IMR-90 (cell line): ENCODE results near the gene MOB1A. TPM values are rescaled to one million over a fixed set of nuclear protein-coding genes. Genes with fewer than 3 reads are reported as not detected.

Experiments
- ATAC-seq: fragments of 200-7000 bp; cut with Tn5 transposase; 2 replicates; pipeline ENCODE4 v1.9.1; 2020; ENCODE audit warnings: low read depth, mild to moderate bottlenecking, moderate library complexity
- BruUV-seq: library from RNA; stranded (reverse); fragments of 400-500 nt; replicated peaks from 2 replicates; lab custom pipeline; 2021; lab: Mats Ljungman, UMichigan
- CTCF ChIA-PET: fragments of 300-600 bp; formaldehyde crosslinking; extraction: SDS; loops from one replicate; lab custom pipeline; 2021; ENCODE audit warnings: antibody characterized with exemption; lab: Yijun Ruan, JAX
- POLR2A ChIA-PET: fragments of 300-600 bp; sonication (Branson Sonifier 250); formaldehyde crosslinking; loops from one replicate; lab custom pipeline; 2022; ENCODE audit warnings: antibody characterized with exemption; ENCODE audit not compliant: unreplicated experiment; lab: Charles Lee
- DNase-seq: peaks from one replicate; pipeline ENCODE4 v3.0.0; 2013
- H2AFZ ChIP-seq: replicated peaks from 2 replicates; pipeline ENCODE3; 2013; ENCODE audit warnings: low read length, mild to moderate bottlenecking; ENCODE audit not compliant: poor library complexity
- H2AK5ac ChIP-seq: 2 replicates; pipeline ENCODE4 v1.6.1; 2013; ENCODE audit warnings: low read depth, low read length, inconsistent platforms
- H2AK9ac ChIP-seq: replicated peaks from 2 replicates; pipeline ENCODE3; 2013; ENCODE audit warnings: mild to moderate bottlenecking, low read depth, low read length, moderate library complexity; ENCODE audit not compliant: poor library complexity
- H2BK120ac ChIP-seq: 2 replicates; pipeline ENCODE4 v1.6.1; 2013; ENCODE audit warnings: low read depth, low read length, inconsistent platforms
- H2BK15ac ChIP-seq: 3 replicates; pipeline ENCODE4 v1.6.1; 2013; ENCODE audit warnings: low read depth, low read length, inconsistent platforms
- H2BK20ac ChIP-seq: 2 replicates; pipeline ENCODE4 v1.6.1; 2013; ENCODE audit warnings: low read depth, mild to moderate bottlenecking, inconsistent platforms, low read length, moderate library complexity
- H2BK5ac ChIP-seq: 2 replicates; pipeline ENCODE4 v1.6.1; 2013; ENCODE audit warnings: mild to moderate bottlenecking, low read depth, low read length, inconsistent platforms; ENCODE audit not compliant: poor library complexity, severe bottlenecking
- H3K14ac ChIP-seq: replicated peaks from 2 replicates; pipeline ENCODE4 v1.6.1; 2013; ENCODE audit warnings: low read depth, low read length, inconsistent platforms
- H3K18ac ChIP-seq: 2 replicates; pipeline ENCODE4 v1.6.1; 2013; ENCODE audit warnings: low read depth, low read length, control low read depth
- H3K23ac ChIP-seq: 2 replicates; pipeline ENCODE4 v1.6.1; 2013; ENCODE audit warnings: low read depth, low read length, inconsistent platforms
- H3K27ac ChIP-seq: 2 replicates; pipeline ENCODE4 v1.5.1; 2013; ENCODE audit warnings: mild to moderate bottlenecking, control low read depth, low read length; ENCODE audit not compliant: insufficient read depth
- H3K27me3 ChIP-seq: 2 replicates; pipeline ENCODE4 v1.6.1; 2013; ENCODE audit warnings: low read length; ENCODE audit not compliant: control insufficient read depth, insufficient read depth
- H3K36me3 ChIP-seq: 2 replicates; pipeline ENCODE4 v1.6.1; 2013; ENCODE audit warnings: low read length, mixed read lengths; ENCODE audit not compliant: control insufficient read depth, insufficient read depth
- H3K4ac ChIP-seq: 2 replicates; pipeline ENCODE4 v1.6.1; 2013; ENCODE audit warnings: low read depth, low read length, inconsistent platforms
- H3K4me1 ChIP-seq: 2 replicates; pipeline ENCODE4 v1.6.1; 2013; ENCODE audit warnings: low read length, mixed read lengths; ENCODE audit not compliant: control insufficient read depth, insufficient read depth
- H3K4me2 ChIP-seq: 2 replicates; pipeline ENCODE4 v1.6.1; 2013; ENCODE audit warnings: low read depth, mild to moderate bottlenecking, control low read depth, low read length, moderate library complexity
- H3K4me3 ChIP-seq: 2 replicates; pipeline ENCODE4 v1.5.1; 2013; ENCODE audit warnings: low read depth, mild to moderate bottlenecking, control low read depth, low read length, moderate library complexity; ENCODE audit not compliant: insufficient read depth
- H3K56ac ChIP-seq: 2 replicates; pipeline ENCODE4 v1.6.1; 2013; ENCODE audit warnings: low read length, inconsistent platforms; ENCODE audit not compliant: insufficient read depth; ENCODE audit errors: extremely low read depth
- H3K79me1 ChIP-seq, 2 experiments: 2 replicates each; pipeline ENCODE4 v1.6.1; 2013; ENCODE audit warnings: low read length in 2 of 2, inconsistent platforms in 1 of 2, low read depth in 1 of 2
- H3K9ac ChIP-seq: 2 replicates; pipeline ENCODE4 v1.6.1; 2013; ENCODE audit warnings: low read depth, low read length, control low read depth
- H3K9me1 ChIP-seq: 2 replicates; pipeline ENCODE4 v1.6.1; 2013; ENCODE audit warnings: low read length, inconsistent platforms; ENCODE audit not compliant: insufficient read depth
- H3K9me3 ChIP-seq: 2 replicates; pipeline ENCODE4 v1.6.1; 2013; ENCODE audit warnings: low read length; ENCODE audit not compliant: control insufficient read depth, insufficient read depth
- H4K20me1 ChIP-seq: 2 replicates; pipeline ENCODE4 v1.6.1; 2013; ENCODE audit warnings: low read length, inconsistent platforms; ENCODE audit not compliant: insufficient read depth
- H4K5ac ChIP-seq: 2 replicates; pipeline ENCODE4 v1.6.1; 2013; ENCODE audit warnings: mild to moderate bottlenecking, low read depth, low read length, control low read depth
- H4K8ac ChIP-seq, 2 experiments: 2 replicates each; pipeline ENCODE4 v1.6.1; 2013; ENCODE audit warnings: low read depth in 2 of 2, low read length in 2 of 2, control low read depth in 1 of 2, inconsistent platforms in 1 of 2
- H4K91ac ChIP-seq: 2 replicates; pipeline ENCODE4 v1.6.1; 2013; ENCODE audit warnings: low read depth, low read length, inconsistent platforms; ENCODE audit not compliant: insufficient read depth
- BHLHE40 ChIP-seq: fragments of 150-350 bp; IDR thresholded peaks from 2 replicates; pipeline ENCODE4 v1.6.1; 2016; ENCODE audit warnings: mild to moderate bottlenecking, low read depth, low read length
- ELK1 ChIP-seq: fragments of 150-350 bp; IDR thresholded peaks from 2 replicates; pipeline ENCODE4 v1.6.1; 2016; ENCODE audit warnings: low read depth, mild to moderate bottlenecking, low read length, moderate library complexity, borderline replicate concordance
- MAFK ChIP-seq: IDR thresholded peaks from 2 replicates; pipeline ENCODE4 v1.6.1; 2012; ENCODE audit warnings: low read depth, low read length, improper control_type of control experiment
- MAZ ChIP-seq: IDR thresholded peaks from 2 replicates; pipeline ENCODE4 v1.6.1; 2012; ENCODE audit warnings: low read depth, mild to moderate bottlenecking, low read length, improper control_type of control experiment, moderate library complexity, borderline replicate concordance
- WGBS, 2 experiments: methylation state at CpG; one replicate each; pipeline versions ENCODE4 v1.1.5 to v1.1.7; 2013; ENCODE audit warnings: missing lambda C conversion rate in 2 of 2; ENCODE audit not compliant: insufficient read length in 1 of 2; ENCODE audit errors: extremely low coverage in 2 of 2; 5-methylcytosine and 5-hydroxymethylcytosine counted together
- dilution Hi-C: fragments of 300-500 bp; cut with HindIII; formaldehyde crosslinking; loops from one replicate; pipeline ENCODE4 v1.14.3; 2018; ENCODE audit warnings: low sequenced_read_pairs; ENCODE audit not compliant: unreplicated experiment
- in situ Hi-C: fragments of 300-500 bp; cut with MboI; formaldehyde crosslinking; loops from 3 replicates; pipeline ENCODE4 v1.14.3; 2019; ENCODE audit warnings: low sequenced_read_pairs, inconsistent platforms, mixed read lengths
- intact Hi-C: fragments of 100-400 bp; cut with micrococcal nuclease; formaldehyde crosslinking; loops from 2 replicates; pipeline ENCODE4 v1.10.0; 2022
- polyA plus RNA-seq, 3 experiments: library from polyadenylated mRNA; depleted of rRNA; stranded (reverse); fragments of >200 nt; gene quantifications; 2 replicates each; pipeline ENCODE4 v1.2.3, GENCODE V29; 2012; ENCODE audit warnings: low replicate concordance in 1 of 3
- total RNA-seq: library from RNA; depleted of rRNA; stranded (reverse); fragments of >200 nt; gene quantifications from 2 replicates; pipeline ENCODE4 v1.2.3, GENCODE V29; 2012

The MOB1A gene
- total and polyA plus RNA-seq, 2 of the 4 experiments (the other 2 are of a cell fraction), result 21.0 to 60.8 TPM

- Histone ChIP-seq H3K9ac (no peak overlapping the region), H3K4ac (no peak overlapping the region), H3K23ac (0 out of 2 replicates have a peak overlapping the region, but pooled peaks have one; percentile 38), H3K4me3 (no peak overlapping the region), H2BK120ac (no peak overlapping the region), H2AFZ (no peak overlapping the region), H2AK9ac (no peak overlapping the region), H4K20me1 (peaks cover 90% of the 10 kb centered on the region), H3K36me3 (peaks cover 28% of the 10 kb centered on the region), H3K9me3 (no peaks in the 10 kb centered on the region), H4K5ac (no peak overlapping the region), H3K4me1 (peaks cover 10% of the 10 kb centered on the region), H2BK5ac (no peak overlapping the region), H3K27me3 (no peaks in the 10 kb centered on the region), H4K8ac (no peak overlapping the region), H3K79me1 (peaks cover 19 to 77% of the 10 kb centered on the region in 2 experiments), H3K14ac (no peak overlapping the region), H3K56ac (no peak overlapping the region), H3K18ac (no peak overlapping the region), H2AK5ac (no peak overlapping the region), H3K4me2 (no peak overlapping the region), H2BK15ac (no peak overlapping the region), H2BK20ac (no peak overlapping the region), H3K9me1 (peaks cover 32% of the 10 kb centered on the region), H4K91ac (no peak overlapping the region), H3K27ac (no peak overlapping the region)
- dilution Hi-C loops (no loop called here), intact Hi-C loops (no loop called here), in situ Hi-C loops (no loop called here)
- no TSS peak for BruUV-seq
- no peak for DNase-seq
- CTCF ChIA-PET, result no interaction called here
- ATAC-seq, result no peak
- POLR2A ChIA-PET, result no interaction called here
- WGBS, 2 experiments, result no CpG with 5 or more reads among the region's 5 CpGs
- TF ChIP-seq BHLHE40 (no peak), ELK1 (no peak), MAZ (no peak), MAFK (no peak)
These were observed 26.4 kb upstream of the MOB1A start for GRCh38 chr2:74205113-74205512.
